HepG2 (cell line): ENCODE results near the gene SPHK1. TPM values are rescaled to one million over a fixed set of nuclear protein-coding genes. Genes with fewer than 3 reads are reported as not detected.

ENCODE experiments used
- ARNTL ChIP-seq: sonication (generic); formaldehyde crosslinking; IDR thresholded peaks from 2 replicates; pipeline ENCODE4 v1.4.0; 2020; ENCODE audit warnings: mild to moderate bottlenecking, missing genetic modification reagents
- NFATC3 ChIP-seq: sonication (generic); formaldehyde crosslinking; IDR thresholded peaks from 2 replicates; pipeline ENCODE4 v1.5.1; 2020; ENCODE audit warnings: mild to moderate bottlenecking, missing genetic modification reagents
- NFIB ChIP-seq: sonication (generic); formaldehyde crosslinking; IDR thresholded peaks from 2 replicates; pipeline ENCODE4 v1.9.0; 2021; ENCODE audit warnings: missing genetic modification reagents, mild to moderate bottlenecking, borderline replicate concordance
- PAWR ChIP-seq: sonication (generic); formaldehyde crosslinking; IDR thresholded peaks from 2 replicates; pipeline ENCODE4 v1.4.0; 2020; ENCODE audit warnings: missing genetic modification reagents, mild to moderate bottlenecking, borderline replicate concordance
- SUZ12 ChIP-seq: fragments of 150-350 bp; IDR thresholded peaks from 2 replicates; pipeline ENCODE4 v1.6.1; 2014; ENCODE audit warnings: low read depth, low read length
- ZBTB42 ChIP-seq: sonication (generic); formaldehyde crosslinking; IDR thresholded peaks from 2 replicates; pipeline ENCODE4 v1.5.0; 2020; ENCODE audit warnings: mild to moderate bottlenecking, missing genetic modification reagents
- ZNF598 ChIP-seq: sonication (generic); formaldehyde crosslinking; IDR thresholded peaks from 2 replicates; pipeline ENCODE4 v1.5.1; 2020; ENCODE audit warnings: mild to moderate bottlenecking, missing genetic modification reagents, borderline replicate concordance
- polyA plus RNA-seq, 8 experiments: library from polyadenylated mRNA; depleted of rRNA in 3 of 8; stranded (reverse) in 7 of 8; unstranded in 1 of 8; fragments of >200 nt; fragmentation: Illumina TruSeq in 4 of 8; extraction: Trizol in 4 of 8; gene quantifications; 2 replicates each; pipeline versions ENCODE4 v1.2.1 to v1.2.3, GENCODE V29; 2011 to 2016; ENCODE audit warnings: low read depth in 4 of 8, missing spikeins in 1 of 8, mixed read lengths in 1 of 8; ENCODE audit not compliant: insufficient read depth in 1 of 8
- total RNA-seq, 5 experiments: library from RNA; depleted of rRNA; stranded (reverse); fragments of >200 nt; fragmentation: Illumina TruSeq; extraction: Trizol; gene quantifications; 2 replicates each; pipeline ENCODE4 v1.2.3, GENCODE V29; 2016; ENCODE audit warnings: low read depth in 1 of 5
- TF ChIP-seq, protein P1 (sequence below): sonication (generic); formaldehyde crosslinking; IDR thresholded peaks from 2 replicates; pipeline ENCODE4 v1.8.1; 2023; ENCODE audit warnings: mild to moderate bottlenecking, moderate library complexity, missing genetic modification reagents
- TF ChIP-seq, protein P2 (sequence below): sonication (generic); formaldehyde crosslinking; IDR thresholded peaks from 2 replicates; pipeline ENCODE4 v1.8.1; 2023; ENCODE audit warnings: mild to moderate bottlenecking, missing genetic modification reagents
- TF ChIP-seq, protein P3 (sequence below): IDR thresholded peaks from 2 replicates; pipeline ENCODE4 v1.6.1; 2018; ENCODE audit warnings: missing genetic modification reagents, mild to moderate bottlenecking, missing compliant biosample characterization
- TF ChIP-seq, protein P4 (sequence below): sonication (generic); formaldehyde crosslinking; conservative IDR thresholded peaks from 2 replicates; pipeline ENCODE4 v1.5.0; 2020; ENCODE audit warnings: missing genetic modification reagents
- TF ChIP-seq, protein P5 (sequence below): IDR thresholded peaks from 2 replicates; pipeline ENCODE4 v1.6.1; 2016; ENCODE audit warnings: low read depth, missing genetic modification reagents, missing compliant biosample characterization
- TF ChIP-seq, protein P6 (sequence below): sonication (generic); formaldehyde crosslinking; IDR thresholded peaks from 2 replicates; pipeline ENCODE4 v1.5.0; 2020; ENCODE audit warnings: missing genetic modification reagents

Gene SPHK1
- total and polyA plus RNA-seq, 2 of the 13 experiments (the other 11 are each of a cell fraction or from before 2014, with no cell fraction given), result 129 to 160 TPM

DNA sequence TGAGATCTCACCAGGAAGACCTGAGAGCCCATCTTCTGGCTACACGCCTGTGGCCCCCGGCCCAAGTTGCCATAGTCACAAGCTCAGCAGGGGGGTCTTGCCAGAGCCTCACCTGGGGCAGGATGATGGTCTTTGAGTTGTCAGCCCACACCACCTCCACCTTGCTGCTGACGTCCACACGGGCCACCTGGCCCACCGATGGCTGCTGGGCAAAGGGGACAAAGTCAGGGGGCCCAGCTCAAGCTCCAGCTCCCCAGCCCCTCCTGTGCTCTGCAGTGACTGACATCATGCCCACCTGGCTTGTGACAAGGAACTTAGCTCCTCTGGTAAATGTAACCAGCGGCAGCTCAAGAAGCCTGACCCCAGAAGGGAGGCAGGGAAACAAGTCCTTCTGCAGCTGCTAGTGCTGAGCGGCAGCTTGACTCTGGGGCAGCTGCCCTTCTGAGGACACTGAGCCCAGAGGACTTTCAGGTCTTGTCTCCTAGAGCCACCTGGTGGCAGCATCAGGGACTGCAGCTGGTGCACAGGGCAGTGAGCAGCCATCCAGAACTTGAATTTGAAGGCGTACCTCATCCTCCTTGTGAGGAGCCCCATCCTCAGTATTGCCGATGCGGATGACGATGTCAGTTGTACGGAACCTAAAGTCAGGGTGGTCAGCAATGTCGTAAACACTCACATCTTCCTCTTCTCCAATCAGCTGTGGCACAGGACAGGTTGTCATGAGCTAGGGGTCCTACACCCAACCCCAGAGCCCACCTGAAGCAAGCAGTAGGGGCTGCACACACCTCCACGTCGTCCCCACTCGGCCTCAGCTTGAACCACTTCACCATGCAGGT, 13.5 kb downstream of the SPHK1 start (continued):
- TF ChIP-seq, protein P1, sequence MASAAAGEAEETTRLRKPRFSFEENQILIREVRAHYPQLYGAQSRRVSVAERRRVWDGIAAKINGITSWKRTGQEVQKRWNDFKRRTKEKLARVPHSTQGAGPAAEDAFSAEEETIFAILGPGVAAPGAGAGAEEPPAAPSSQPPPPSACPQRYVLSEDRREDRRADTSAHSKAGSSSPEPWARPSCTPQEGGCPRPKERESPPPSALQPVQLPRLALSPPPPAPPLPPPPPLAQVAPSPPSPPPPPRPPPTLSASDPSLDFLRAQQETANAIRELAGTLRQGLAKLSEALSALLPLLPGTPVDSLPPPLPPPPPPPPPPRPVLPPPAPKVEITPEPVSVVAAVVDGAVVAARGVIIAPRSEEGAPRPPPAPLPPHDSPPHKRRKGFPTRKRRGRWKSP, result no peak
- TF ChIP-seq ZBTB42 (CRISPR knock-in tag), result no peak
- TF ChIP-seq ZNF598 (CRISPR knock-in tag), result peak; percentile 59; the same call in 1 of the 2 replicates
- TF ChIP-seq, protein P2, sequence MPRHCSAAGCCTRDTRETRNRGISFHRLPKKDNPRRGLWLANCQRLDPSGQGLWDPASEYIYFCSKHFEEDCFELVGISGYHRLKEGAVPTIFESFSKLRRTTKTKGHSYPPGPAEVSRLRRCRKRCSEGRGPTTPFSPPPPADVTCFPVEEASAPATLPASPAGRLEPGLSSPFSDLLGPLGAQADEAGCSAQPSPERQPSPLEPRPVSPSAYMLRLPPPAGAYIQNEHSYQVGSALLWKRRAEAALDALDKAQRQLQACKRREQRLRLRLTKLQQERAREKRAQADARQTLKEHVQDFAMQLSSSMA, result no peak
- TF ChIP-seq, protein P3, sequence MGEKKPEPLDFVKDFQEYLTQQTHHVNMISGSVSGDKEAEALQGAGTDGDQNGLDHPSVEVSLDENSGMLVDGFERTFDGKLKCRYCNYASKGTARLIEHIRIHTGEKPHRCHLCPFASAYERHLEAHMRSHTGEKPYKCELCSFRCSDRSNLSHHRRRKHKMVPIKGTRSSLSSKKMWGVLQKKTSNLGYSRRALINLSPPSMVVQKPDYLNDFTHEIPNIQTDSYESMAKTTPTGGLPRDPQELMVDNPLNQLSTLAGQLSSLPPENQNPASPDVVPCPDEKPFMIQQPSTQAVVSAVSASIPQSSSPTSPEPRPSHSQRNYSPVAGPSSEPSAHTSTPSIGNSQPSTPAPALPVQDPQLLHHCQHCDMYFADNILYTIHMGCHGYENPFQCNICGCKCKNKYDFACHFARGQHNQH (CRISPR knock-in tag), result peak; percentile 62; the same call in 1 of the 2 replicates
- TF ChIP-seq, protein P4, sequence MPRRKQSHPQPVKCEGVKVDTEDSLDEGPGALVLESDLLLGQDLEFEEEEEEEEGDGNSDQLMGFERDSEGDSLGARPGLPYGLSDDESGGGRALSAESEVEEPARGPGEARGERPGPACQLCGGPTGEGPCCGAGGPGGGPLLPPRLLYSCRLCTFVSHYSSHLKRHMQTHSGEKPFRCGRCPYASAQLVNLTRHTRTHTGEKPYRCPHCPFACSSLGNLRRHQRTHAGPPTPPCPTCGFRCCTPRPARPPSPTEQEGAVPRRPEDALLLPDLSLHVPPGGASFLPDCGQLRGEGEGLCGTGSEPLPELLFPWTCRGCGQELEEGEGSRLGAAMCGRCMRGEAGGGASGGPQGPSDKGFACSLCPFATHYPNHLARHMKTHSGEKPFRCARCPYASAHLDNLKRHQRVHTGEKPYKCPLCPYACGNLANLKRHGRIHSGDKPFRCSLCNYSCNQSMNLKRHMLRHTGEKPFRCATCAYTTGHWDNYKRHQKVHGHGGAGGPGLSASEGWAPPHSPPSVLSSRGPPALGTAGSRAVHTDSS (CRISPR knock-in tag), result 0 out of 2 replicates have a peak, but pooled peaks have one; percentile 60
- no peak for TF ChIP-seq NFIB (CRISPR knock-in tag)
- TF ChIP-seq, protein P5, sequence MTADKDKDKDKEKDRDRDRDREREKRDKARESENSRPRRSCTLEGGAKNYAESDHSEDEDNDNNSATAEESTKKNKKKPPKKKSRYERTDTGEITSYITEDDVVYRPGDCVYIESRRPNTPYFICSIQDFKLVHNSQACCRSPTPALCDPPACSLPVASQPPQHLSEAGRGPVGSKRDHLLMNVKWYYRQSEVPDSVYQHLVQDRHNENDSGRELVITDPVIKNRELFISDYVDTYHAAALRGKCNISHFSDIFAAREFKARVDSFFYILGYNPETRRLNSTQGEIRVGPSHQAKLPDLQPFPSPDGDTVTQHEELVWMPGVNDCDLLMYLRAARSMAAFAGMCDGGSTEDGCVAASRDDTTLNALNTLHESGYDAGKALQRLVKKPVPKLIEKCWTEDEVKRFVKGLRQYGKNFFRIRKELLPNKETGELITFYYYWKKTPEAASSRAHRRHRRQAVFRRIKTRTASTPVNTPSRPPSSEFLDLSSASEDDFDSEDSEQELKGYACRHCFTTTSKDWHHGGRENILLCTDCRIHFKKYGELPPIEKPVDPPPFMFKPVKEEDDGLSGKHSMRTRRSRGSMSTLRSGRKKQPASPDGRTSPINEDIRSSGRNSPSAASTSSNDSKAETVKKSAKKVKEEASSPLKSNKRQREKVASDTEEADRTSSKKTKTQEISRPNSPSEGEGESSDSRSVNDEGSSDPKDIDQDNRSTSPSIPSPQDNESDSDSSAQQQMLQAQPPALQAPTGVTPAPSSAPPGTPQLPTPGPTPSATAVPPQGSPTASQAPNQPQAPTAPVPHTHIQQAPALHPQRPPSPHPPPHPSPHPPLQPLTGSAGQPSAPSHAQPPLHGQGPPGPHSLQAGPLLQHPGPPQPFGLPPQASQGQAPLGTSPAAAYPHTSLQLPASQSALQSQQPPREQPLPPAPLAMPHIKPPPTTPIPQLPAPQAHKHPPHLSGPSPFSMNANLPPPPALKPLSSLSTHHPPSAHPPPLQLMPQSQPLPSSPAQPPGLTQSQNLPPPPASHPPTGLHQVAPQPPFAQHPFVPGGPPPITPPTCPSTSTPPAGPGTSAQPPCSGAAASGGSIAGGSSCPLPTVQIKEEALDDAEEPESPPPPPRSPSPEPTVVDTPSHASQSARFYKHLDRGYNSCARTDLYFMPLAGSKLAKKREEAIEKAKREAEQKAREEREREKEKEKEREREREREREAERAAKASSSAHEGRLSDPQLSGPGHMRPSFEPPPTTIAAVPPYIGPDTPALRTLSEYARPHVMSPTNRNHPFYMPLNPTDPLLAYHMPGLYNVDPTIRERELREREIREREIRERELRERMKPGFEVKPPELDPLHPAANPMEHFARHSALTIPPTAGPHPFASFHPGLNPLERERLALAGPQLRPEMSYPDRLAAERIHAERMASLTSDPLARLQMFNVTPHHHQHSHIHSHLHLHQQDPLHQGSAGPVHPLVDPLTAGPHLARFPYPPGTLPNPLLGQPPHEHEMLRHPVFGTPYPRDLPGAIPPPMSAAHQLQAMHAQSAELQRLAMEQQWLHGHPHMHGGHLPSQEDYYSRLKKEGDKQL (CRISPR knock-in tag), result no peak
- no peak for TF ChIP-seq ARNTL (CRISPR knock-in tag)
- TF ChIP-seq, protein P6, sequence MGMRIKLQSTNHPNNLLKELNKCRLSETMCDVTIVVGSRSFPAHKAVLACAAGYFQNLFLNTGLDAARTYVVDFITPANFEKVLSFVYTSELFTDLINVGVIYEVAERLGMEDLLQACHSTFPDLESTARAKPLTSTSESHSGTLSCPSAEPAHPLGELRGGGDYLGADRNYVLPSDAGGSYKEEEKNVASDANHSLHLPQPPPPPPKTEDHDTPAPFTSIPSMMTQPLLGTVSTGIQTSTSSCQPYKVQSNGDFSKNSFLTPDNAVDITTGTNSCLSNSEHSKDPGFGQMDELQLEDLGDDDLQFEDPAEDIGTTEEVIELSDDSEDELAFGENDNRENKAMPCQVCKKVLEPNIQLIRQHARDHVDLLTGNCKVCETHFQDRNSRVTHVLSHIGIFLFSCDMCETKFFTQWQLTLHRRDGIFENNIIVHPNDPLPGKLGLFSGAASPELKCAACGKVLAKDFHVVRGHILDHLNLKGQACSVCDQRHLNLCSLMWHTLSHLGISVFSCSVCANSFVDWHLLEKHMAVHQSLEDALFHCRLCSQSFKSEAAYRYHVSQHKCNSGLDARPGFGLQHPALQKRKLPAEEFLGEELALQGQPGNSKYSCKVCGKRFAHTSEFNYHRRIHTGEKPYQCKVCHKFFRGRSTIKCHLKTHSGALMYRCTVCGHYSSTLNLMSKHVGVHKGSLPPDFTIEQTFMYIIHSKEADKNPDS (CRISPR knock-in tag), result no peak
- TF ChIP-seq PAWR (CRISPR knock-in tag), result 0 out of 2 replicates have a peak, but pooled peaks have one; percentile 44
- peak; percentile 9; the same call in 1 of the 2 replicates for TF ChIP-seq SUZ12
- peak; percentile 76; the same call in 1 of the 2 replicates for TF ChIP-seq NFATC3 (CRISPR knock-in tag)
